GM10266 (cell line): ENCODE results near the gene AGBL4.

Experiments used
- DNase-seq: peaks from one replicate; pipeline ENCODE4 v3.0.0; 2012; ENCODE audit errors: extremely low spot score
- TF ChIP-seq, protein P1 (sequence below): IDR thresholded peaks from 2 replicates; pipeline ENCODE4 v1.5.1; 2012; ENCODE audit warnings: mild to moderate bottlenecking, low read depth; ENCODE audit not compliant: control insufficient read depth, insufficient read depth; ENCODE audit errors: missing control alignments

Gene AGBL4

DNA sequence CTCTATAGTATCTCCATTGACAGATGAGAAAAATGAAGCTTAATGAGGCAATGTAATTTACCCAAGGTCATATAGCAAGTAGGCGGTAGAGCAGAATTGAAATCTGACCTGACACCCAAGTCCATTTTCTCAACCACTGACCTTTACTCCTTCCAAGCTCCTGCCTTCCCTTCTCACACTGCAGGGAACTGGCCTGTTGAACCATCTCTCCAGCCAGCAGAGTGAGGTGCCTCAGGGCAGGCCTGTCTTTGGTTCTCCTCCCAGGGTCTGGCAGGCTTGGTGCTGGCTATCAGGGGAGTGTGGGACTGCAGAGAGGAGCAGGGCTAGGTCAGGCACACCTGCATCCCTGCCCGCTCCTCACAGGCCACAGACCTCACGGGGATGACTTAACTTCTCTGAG is 1373.9 kb downstream of the AGBL4 start:
- no peak for DNase-seq
- TF ChIP-seq, protein P1, sequence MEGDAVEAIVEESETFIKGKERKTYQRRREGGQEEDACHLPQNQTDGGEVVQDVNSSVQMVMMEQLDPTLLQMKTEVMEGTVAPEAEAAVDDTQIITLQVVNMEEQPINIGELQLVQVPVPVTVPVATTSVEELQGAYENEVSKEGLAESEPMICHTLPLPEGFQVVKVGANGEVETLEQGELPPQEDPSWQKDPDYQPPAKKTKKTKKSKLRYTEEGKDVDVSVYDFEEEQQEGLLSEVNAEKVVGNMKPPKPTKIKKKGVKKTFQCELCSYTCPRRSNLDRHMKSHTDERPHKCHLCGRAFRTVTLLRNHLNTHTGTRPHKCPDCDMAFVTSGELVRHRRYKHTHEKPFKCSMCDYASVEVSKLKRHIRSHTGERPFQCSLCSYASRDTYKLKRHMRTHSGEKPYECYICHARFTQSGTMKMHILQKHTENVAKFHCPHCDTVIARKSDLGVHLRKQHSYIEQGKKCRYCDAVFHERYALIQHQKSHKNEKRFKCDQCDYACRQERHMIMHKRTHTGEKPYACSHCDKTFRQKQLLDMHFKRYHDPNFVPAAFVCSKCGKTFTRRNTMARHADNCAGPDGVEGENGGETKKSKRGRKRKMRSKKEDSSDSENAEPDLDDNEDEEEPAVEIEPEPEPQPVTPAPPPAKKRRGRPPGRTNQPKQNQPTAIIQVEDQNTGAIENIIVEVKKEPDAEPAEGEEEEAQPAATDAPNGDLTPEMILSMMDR = no peak

DNA sequence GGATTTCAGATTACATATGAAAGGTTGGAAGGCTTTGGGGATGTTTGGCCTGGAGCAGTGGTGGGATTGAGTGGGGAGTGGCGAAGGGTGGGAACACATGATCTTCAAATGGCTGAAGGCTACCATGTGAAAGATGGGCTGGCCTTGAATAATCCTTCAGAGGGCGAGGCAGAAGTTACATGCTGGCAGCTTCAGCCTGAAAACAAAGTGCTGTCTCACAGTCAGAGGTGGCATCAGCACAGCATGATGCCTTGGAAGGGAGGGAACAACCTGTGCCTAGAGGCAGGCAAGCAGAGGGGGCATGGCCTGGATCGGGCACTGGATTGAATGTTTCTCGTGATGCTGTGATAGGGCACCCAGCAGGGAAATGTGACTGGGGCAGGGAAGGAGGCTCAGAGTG is 1377.9 kb downstream of the AGBL4 start:
- TF ChIP-seq, protein P1 = no peak
- no peak for DNase-seq

DNA sequence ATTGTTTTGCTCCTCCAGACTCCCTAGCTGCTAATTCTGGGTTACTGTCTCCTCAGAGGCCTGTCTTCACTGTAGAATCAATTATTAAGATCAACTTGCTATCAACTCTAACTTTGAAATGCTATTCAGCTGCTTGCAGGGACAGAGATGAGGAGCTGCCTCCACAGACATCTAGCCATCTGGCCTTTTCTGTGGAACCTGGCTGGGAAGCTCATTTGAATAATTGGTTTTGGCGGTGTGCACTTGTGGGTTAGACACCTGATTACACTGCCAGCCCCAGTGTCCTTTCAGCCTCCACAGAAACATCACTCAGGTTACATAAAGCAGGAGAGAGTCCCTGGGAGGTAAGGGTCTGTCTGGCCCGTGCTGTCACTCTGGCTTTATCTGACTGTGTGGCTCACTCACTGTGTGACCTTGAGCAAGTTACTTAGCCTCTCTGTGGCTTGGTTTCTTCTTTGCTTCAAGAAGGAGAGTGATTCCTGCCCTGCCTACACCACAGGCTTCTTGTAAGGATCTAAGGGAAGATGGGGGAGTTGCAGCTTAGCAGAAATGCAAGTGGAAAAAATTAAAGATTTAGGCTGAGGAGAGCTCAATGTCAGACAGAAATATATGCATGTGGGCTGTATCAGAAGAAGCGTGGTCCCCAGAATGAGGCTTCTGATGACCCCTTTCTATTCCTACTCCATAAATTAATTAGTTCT is 1378.7 kb downstream of the AGBL4 start:
- TF ChIP-seq, protein P1 = no peak
- no peak for DNase-seq

DNA sequence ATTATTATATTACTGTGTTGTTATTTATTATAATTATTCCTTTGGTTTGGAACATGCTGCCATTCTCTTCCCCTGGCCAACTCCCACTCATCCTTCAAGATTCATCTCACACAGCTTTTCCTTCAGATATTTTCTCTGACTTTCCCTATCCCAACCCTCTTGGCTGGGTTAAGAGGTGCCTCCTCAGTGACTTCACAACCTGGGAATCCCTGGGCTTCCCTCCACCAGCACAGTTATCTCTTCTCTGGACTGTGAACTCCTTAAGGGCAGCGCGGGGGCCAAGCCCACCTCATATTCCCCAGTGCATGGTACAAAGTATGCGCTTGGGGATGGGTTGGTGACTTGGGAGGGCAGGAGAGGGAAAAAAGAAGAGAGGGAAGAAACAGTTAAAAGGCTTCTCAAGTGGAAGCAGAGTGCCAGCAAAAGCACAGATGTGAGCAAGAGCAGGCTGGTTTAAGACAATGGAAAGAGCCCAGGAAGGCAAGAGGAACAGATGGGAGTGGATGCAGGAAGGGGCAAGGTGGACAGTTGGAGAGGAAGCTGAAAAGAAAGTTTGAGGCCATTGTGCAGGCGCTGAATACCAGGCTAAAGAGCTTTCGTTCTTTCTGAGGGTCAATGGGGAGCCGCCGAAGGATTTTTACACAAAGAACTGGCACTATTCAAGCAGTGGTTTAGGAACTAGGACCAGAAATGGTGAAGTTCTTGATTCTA is 1379.4 kb downstream of the AGBL4 start:
- TF ChIP-seq, protein P1 = no peak
- no peak for DNase-seq

DNA sequence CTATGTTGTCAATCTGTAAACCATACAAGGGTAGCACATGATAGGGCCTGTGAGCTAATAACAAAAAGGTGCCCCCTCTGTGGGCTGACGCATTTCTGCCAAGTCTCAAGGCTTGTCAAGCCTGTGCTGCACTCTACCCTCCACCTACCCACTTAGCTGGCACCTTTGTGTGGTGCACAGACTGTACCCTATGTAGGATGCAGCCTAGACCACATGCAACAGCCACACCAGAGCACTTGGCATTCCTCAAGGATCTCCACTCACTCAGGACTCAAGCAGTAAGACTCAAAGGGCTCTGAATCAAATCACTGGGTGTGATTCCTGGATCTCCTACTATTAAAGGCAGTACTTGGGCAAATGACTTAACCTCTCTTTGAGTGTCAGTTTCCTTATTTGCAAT is 1380.6 kb downstream of the AGBL4 start:
- DNase-seq = no peak
- TF ChIP-seq, protein P1 = no peak

DNA sequence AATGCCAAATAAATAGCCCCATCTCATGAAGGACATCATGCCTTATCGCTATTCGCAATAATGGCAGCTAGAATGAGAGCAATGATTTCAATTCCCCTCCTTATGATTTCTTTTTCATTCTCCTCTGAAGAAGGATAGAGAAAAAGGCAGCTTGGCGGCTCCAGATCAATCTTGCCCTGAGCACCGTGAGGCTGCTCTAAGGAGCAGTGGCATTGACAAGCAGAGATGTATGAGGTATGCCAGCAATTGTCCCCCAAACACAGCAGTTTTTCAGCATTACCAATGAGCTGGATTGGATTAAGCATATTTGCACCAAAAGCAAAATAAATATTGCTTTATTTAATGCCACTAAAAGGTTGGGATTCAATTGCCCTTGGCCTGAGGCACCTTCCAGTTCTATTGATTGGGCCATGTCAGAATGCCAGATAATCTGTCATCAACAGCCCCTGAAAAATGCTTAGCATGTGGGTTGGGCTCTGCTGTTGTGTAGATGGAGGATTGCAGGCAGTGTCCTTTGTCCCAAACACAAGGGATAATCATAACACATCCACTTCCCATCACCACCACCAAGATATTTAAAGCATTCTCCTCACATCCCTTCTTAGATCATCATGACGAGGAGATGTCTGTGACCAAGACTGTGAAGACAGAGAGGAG is 1382.8 kb downstream of the AGBL4 start:
- no peak for DNase-seq
- TF ChIP-seq, protein P1 = no peak

DNA sequence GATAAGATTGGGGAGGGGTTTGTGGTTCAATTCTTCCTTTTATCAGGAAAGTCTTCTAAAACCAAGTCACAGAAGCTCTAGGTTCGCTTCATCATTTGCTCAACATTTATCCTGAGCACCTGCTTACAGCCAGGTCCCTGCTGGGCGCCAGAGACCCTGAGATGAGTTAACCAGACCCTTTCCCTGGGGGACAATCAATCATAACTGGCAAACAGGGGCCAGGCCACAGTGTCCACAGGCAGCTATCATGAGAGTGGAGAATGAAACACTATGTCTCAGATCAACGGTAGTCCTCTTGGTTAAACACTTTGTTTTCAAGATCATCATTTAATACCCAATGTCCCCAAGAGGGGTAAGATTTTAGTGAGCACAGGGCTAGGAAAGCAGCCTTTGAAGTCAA is 1393.9 kb downstream of the AGBL4 start:
- no peak for DNase-seq
- TF ChIP-seq, protein P1 = no peak
